Lower lobe of right lung (tissue), 2 donors: ENCODE measurements around the gene TNS4. TPM values are rescaled to one million over a fixed set of nuclear protein-coding genes. Genes with fewer than 3 reads are reported as not detected.

Experiments
- ATAC-seq, 2 donors: fragments of 200-7000 bp; cut with Tn5 transposase; one replicate each; pipeline ENCODE4 v1.9.1; 2020 to 2022; ENCODE audit warnings: mild to moderate bottlenecking in 2 of 2, moderate library complexity in 2 of 2
- DNase-seq: peaks from one replicate; pipeline ENCODE4 v3.0.0-alpha.2; 2020
- H3K27ac ChIP-seq: fragments of 200-600 bp; one replicate; pipeline ENCODE4 v1.8.0; 2022
- H3K27me3 ChIP-seq: fragments of 200-600 bp; one replicate; pipeline ENCODE4 v1.8.0; 2022; ENCODE audit warnings: low read depth
- H3K36me3 ChIP-seq: fragments of 200-600 bp; one replicate; pipeline ENCODE4 v1.8.0; 2022; ENCODE audit warnings: mild to moderate bottlenecking
- H3K4me1 ChIP-seq: fragments of 200-600 bp; one replicate; pipeline ENCODE4 v1.8.0; 2022
- H3K4me3 ChIP-seq: fragments of 200-600 bp; one replicate; pipeline ENCODE4 v1.8.0; 2022; ENCODE audit warnings: mild to moderate bottlenecking
- H3K9me3 ChIP-seq: fragments of 200-600 bp; one replicate; pipeline ENCODE4 v1.8.0; 2022
- intact Hi-C: fragments of 100-400 bp; cut with DNase I; formaldehyde crosslinking; loops from one replicate; pipeline ENCODE4 v1.11.0; 2022
- total RNA-seq: library from RNA; stranded (reverse); fragmentation: NEBNext Ultra II Directional; extraction: Animal tissue kit (Norgen Biotek cat#: 25700); gene quantifications from one replicate; pipeline ENCODE4 v1.2.1, GENCODE V29; 2021
- TF ChIP-seq, protein P1 (sequence below): fragments of 200-600 bp; IDR thresholded peaks from one replicate; pipeline ENCODE4 v1.8.0; 2022; ENCODE audit warnings: antibody characterized with exemption, mild to moderate bottlenecking
- donor health status: DM: no; HTN: yes; CAD: no; lungs with severe emphysema.

TNS4 gene
- total RNA-seq, 1 donor from 2014 or later = 0.68 TPM

DNA sequence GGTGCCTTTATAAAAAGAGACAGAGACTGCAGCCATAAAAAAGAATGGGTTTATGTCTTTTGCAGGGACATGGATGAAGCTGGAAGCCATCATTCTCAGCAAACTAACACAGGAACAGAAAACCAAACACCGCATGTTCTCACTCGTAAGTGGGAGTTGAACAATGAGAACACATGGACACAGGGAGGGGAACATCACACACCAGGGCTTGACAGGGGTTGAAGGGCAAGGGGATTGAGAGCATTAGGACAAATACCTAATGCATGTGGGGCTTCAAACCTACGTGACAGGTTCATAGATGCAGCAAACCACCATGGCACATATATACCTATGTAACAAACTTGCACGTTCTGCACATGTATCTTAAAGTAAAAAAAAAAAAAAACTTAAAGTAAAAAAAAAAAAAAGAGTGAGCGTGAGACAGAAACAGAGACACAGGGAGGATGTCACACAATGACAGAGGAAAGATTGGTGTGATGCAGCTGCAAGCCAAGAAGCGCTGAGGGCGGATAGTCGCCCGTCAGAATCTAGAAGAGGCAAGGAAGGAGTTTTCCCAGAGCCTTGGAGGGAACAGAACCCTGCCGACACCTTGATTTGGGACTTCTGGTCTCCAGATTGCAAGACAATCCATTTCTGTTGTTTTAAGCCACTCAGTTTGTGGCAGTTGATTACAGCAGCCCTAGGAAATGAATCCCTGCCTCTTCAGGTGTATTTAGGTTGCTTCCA, 27.4 kb upstream of the TNS4 start:
- Histone ChIP-seq H3K27ac (no peak overlapping the region), H3K9me3 (no peaks in the 10 kb centered on the region), H3K4me3 (no peak overlapping the region), H3K27me3 (no peaks in the 10 kb centered on the region), H3K36me3 (no peaks in the 10 kb centered on the region), H3K4me1 (peaks cover 21% of the 10 kb centered on the region)
- ATAC-seq (no peak), DNase-seq (no peak)
- TF ChIP-seq, protein P1, sequence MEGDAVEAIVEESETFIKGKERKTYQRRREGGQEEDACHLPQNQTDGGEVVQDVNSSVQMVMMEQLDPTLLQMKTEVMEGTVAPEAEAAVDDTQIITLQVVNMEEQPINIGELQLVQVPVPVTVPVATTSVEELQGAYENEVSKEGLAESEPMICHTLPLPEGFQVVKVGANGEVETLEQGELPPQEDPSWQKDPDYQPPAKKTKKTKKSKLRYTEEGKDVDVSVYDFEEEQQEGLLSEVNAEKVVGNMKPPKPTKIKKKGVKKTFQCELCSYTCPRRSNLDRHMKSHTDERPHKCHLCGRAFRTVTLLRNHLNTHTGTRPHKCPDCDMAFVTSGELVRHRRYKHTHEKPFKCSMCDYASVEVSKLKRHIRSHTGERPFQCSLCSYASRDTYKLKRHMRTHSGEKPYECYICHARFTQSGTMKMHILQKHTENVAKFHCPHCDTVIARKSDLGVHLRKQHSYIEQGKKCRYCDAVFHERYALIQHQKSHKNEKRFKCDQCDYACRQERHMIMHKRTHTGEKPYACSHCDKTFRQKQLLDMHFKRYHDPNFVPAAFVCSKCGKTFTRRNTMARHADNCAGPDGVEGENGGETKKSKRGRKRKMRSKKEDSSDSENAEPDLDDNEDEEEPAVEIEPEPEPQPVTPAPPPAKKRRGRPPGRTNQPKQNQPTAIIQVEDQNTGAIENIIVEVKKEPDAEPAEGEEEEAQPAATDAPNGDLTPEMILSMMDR = no peak
- intact Hi-C loops = no loop called here

DNA sequence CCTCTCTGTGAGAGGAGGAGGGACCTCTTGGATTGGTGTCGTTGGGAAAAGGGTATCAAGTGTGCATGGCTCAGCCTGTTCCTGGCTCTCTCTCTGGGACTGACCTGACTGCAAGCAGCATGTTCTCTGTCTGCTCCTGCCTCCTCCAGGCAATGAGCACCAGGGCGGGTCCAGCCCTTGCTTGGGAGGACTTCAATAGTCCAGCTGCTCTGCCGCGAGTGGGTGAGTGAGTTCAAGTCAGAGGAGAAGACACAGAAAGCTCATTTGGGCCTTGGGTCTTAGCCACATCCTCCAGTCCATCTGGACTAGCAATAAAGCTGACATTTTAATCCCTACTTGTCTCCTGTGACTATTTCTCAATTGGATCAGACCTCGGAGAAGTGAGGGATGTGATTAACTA, 25.2 kb upstream of the TNS4 start:
- intact Hi-C loops = no loop called here

DNA sequence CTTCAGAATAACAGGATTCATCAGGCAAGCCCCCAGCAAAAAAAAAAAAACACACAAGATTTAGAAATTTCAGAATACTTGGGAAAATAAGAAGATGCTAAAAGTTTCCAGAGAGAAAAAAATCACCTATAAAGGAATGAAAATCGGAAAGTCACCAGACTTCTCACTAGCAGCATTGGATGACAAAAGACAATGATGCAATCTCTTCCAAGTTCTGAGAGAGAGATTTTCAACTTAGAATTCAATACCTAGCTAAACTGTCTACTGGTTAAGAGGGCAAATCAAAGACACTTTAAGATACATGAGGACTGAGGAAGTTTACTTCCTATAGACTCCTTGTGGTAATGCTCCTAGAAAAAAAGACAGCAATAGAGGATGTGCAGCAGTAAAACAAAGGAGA, 23.9 kb upstream of the TNS4 start:
- no peaks in the 10 kb centered on the region for H3K27me3 ChIP-seq
- H3K36me3 ChIP-seq = no peaks in the 10 kb centered on the region
- ATAC-seq (no peak), DNase-seq (no peak)
- no peak overlapping the region for H3K4me3 ChIP-seq
- intact Hi-C loops = no loop called here
- TF ChIP-seq, protein P1 = no peak
- no peak overlapping the region for H3K27ac ChIP-seq
- H3K9me3 ChIP-seq = no peaks in the 10 kb centered on the region
- H3K4me1 ChIP-seq = no peaks in the 10 kb centered on the region

More for the DNA sequence above, 25.2 kb upstream of the TNS4 start:
- Histone ChIP-seq H3K4me3 (no peak overlapping the region), H3K9me3 (no peaks in the 10 kb centered on the region), H3K4me1 (peaks cover 1% of the 10 kb centered on the region), H3K27me3 (no peaks in the 10 kb centered on the region), H3K36me3 (no peaks in the 10 kb centered on the region), H3K27ac (no peak overlapping the region)
- ATAC-seq (no peak), DNase-seq (no peak)
- TF ChIP-seq, protein P1 = no peak

DNA sequence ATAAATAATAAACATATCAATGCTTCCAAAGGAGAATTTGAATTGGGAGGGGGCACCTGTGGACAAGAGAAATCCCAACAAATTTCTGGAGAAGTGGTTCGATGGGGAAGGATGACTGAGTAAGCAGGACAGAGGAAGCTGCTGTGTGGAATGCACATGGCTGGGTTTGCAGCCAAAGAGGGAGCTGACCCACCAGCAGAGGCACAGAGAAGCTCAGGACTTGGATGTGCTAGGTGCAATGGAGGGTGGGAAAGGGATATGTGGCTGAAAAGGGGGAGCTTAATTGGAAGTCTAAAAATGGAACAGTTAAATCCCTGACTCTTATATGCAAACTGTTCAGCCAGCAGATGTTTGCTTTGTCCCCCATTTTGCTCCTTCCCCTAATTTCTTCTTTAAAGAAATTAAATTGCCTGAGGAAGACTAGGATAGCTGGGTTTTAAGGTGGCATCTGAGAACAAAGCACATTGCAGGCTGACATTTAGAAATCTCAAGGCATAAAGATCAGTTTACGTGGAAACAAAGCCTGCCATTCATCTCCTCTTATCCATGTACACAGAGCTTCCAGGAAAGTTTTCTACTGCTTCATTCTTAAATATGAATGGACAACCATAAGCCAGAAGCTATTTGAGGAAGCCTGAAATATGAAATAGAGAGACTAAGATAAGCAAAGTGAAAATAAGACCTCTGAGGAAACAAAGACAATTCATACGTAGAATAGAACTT, 23.0 kb upstream of the TNS4 start:
- Histone ChIP-seq H3K27me3 (no peaks in the 10 kb centered on the region), H3K4me3 (no peak overlapping the region), H3K4me1 (no peaks in the 10 kb centered on the region), H3K36me3 (no peaks in the 10 kb centered on the region), H3K27ac (no peak overlapping the region), H3K9me3 (no peaks in the 10 kb centered on the region)
- intact Hi-C loops = no loop called here
- TF ChIP-seq, protein P1 = no peak
- no peak for ATAC-seq
- no peak for DNase-seq

DNA sequence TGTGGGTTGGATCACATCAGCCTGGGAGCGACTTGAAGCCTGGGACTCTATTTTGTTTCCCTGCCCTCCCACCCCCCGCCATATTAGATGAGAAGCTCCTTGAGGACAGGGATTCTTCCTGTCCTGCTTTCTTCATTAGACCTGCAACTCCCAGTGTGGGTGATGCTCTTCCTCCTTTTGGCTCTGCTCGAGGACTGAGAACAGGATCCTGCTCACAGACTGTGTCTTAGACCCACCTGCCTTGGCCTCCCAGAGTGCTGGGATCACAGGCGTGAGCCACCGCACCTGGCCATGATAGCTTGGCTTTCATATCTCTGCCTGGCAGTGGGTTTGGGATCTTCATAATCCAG, 21.5 kb upstream of the TNS4 start:
- Histone ChIP-seq H3K4me1 (peaks cover 10% of the 10 kb centered on the region), H3K4me3 (no peak overlapping the region), H3K27ac (no peak overlapping the region), H3K27me3 (no peaks in the 10 kb centered on the region), H3K9me3 (no peaks in the 10 kb centered on the region), H3K36me3 (no peaks in the 10 kb centered on the region)
- no peak for DNase-seq
- no peak for ATAC-seq
- intact Hi-C loops = no loop called here
- TF ChIP-seq, protein P1 = no peak
